Spleen (tissue), 11 donors: ENCODE measurements around the gene CDC42BPB. TPM values are rescaled to one million over a fixed set of nuclear protein-coding genes. Genes with fewer than 3 reads are reported as not detected.

ENCODE experiments used
- DNase-seq: peaks from one replicate; pipeline ENCODE4 v3.0.0-alpha.2; 2020
- H3K27ac ChIP-seq, 8 donors: fragments of 200-600 bp; sonication (generic) in 7 of 8; 1 replicate in 4 of 8; 2 replicates in 4 of 8; pipeline versions ENCODE4 v1.5.0 to v1.8.0; 2016 to 2021; ENCODE audit warnings: inconsistent platforms in 4 of 8, mild to moderate bottlenecking in 4 of 8, moderate library complexity in 1 of 8
- H3K27me3 ChIP-seq, 7 donors: fragments of 200-600 bp; sonication (generic) in 6 of 7; replicated peaks in 1 of 7; 1 replicate in 4 of 7; 2 replicates in 3 of 7; pipeline versions ENCODE4 v1.5.0 to v1.8.0; 2016 to 2021; ENCODE audit warnings: inconsistent platforms in 3 of 7, mild to moderate bottlenecking in 1 of 7
- H3K36me3 ChIP-seq, 6 donors: fragments of 200-600 bp; sonication (generic) in 5 of 6; 1 replicate in 4 of 6; 2 replicates in 2 of 6; pipeline versions ENCODE4 v1.5.0 to v1.8.0; 2016 to 2021; ENCODE audit warnings: inconsistent platforms in 2 of 6
- H3K4me1 ChIP-seq, 6 donors: fragments of 200-600 bp; sonication (generic) in 5 of 6; 1 replicate in 3 of 6; 2 replicates in 3 of 6; pipeline versions ENCODE4 v1.5.0 to v1.8.0; 2016 to 2021; ENCODE audit warnings: inconsistent platforms in 3 of 6
- H3K4me3 ChIP-seq, 8 donors: fragments of 200-600 bp; sonication (generic) in 7 of 8; 1 replicate in 4 of 8; 2 replicates in 4 of 8; pipeline versions ENCODE4 v1.5.0 to v1.8.0; 2016 to 2021; ENCODE audit warnings: inconsistent platforms in 4 of 8, mild to moderate bottlenecking in 4 of 8, moderate library complexity in 2 of 8
- H3K9me3 ChIP-seq, 8 donors: fragments of 200-600 bp; sonication (generic) in 7 of 8; 1 replicate in 4 of 8; 2 replicates in 4 of 8; pipeline versions ENCODE4 v1.5.0 to v1.8.0; 2016 to 2021; ENCODE audit warnings: inconsistent platforms in 4 of 8
- CTCF ChIP-seq, 11 experiments: fragments of 200-600 bp in 7 of 11; fragments of 450-650 bp in 4 of 11; sonication (generic) in 4 of 11; IDR thresholded peaks in 8 of 11; conservative IDR thresholded peaks in 3 of 11; 1 replicate in 7 of 11; 2 replicates in 4 of 11; pipeline versions ENCODE4 v1.4.0 to v1.8.0; 2016 to 2021; ENCODE audit warnings: antibody characterized with exemption in 11 of 11, inconsistent platforms in 4 of 11, mild to moderate bottlenecking in 1 of 11
- POLR2A ChIP-seq, 3 donors: fragments of 450-650 bp; IDR thresholded peaks; one replicate each; pipeline ENCODE4 v1.5.1; 2017; ENCODE audit warnings: antibody characterized with exemption in 3 of 3, mild to moderate bottlenecking in 1 of 3
- POLR2AphosphoS5 ChIP-seq, 3 donors: sonication (generic); formaldehyde crosslinking; IDR thresholded peaks; one replicate each; pipeline ENCODE4 v1.5.1; 2017; ENCODE audit warnings: antibody characterized with exemption in 3 of 3
- WGBS, 5 donors: extraction: QIAGEN DNeasy Blood & Tissue Kit in 3 of 5; methylation state at CpG; one replicate each; pipeline versions ENCODE4 v1.1.5 to v1.1.7; 2013 to 2018; 5-methylcytosine and 5-hydroxymethylcytosine counted together
- intact Hi-C: fragments of 100-400 bp; cut with DNase I; formaldehyde crosslinking; loops from one replicate; pipeline ENCODE4 v1.15.0; 2023; ENCODE audit warnings: low total_unique reads
- polyA plus RNA-seq, 3 donors: library from polyadenylated mRNA; stranded (reverse); fragments of 200-250 nt; gene quantifications; one replicate each; pipeline ENCODE4 v1.2.1, GENCODE V29; 2013
- total RNA-seq, 7 donors: library from RNA; depleted of rRNA in 3 of 7; stranded (reverse); fragments of >200 nt in 3 of 7; fragmentation: NEBNext Ultra II Directional in 4 of 7; extraction: Animal tissue kit (Norgen Biotek cat#: 25700) in 4 of 7; gene quantifications; one replicate each; pipeline versions ENCODE4 v1.1.0 to v1.2.1, GENCODE V29; 2016 to 2021
- donor health status: healthy with polysubstance abuse.
- donor health status: DM: no; HTN: no; CAD: no; lungs with moderate emphysema.
- donor health status: DM: no; HTN: no; CAD: no.
- donor health status: Bipolar disorder and iron deficiency.
- donor health status: healthy.
- donor health status: DM: no; HTN: no; CAD: no.
- donor health status: DM: yes; HTN: yes; CAD: no.

Gene CDC42BPB
- total and polyA plus RNA-seq, 10 donors: 6.4 to 94.5 (median 77.8) TPM

GRCh38 chr14:103064978-103065377, 7.6 kb upstream of the CDC42BPB start:
- intact Hi-C loops: no loop called here
- Histone ChIP-seq H3K4me3 (no peak overlapping the region), H3K27me3 (peaks cover 0 to 10% (median 0%) of the 10 kb centered on the region in 7 donors), H3K36me3 (no peaks in the 10 kb centered on the region), H3K27ac (no peak overlapping the region), H3K9me3 (no peaks in the 10 kb centered on the region), H3K4me1 (peaks cover 0 to 12% (median 0%) of the 10 kb centered on the region in 6 donors)
- TF ChIP-seq POLR2AphosphoS5 (IDR thresholded peaks at IDR 0.05): no peak
- no peak for TF ChIP-seq POLR2A (IDR thresholded peaks at IDR 0.05)
- no peak for TF ChIP-seq CTCF (IDR thresholded peaks at IDR 0.05 in 8 of 11, conservative IDR thresholded peaks at IDR 0.05 in 3 of 11)
- WGBS, 5 donors: 89 to 94% (median 92%) methylated on average over 12 of the region's 12 CpGs
- peak; percentile 23 for DNase-seq

GRCh38 chr14:103064436-103064835, 7.1 kb upstream of the CDC42BPB start:
- no peaks in the 10 kb centered on the region for H3K36me3 ChIP-seq
- intact Hi-C loops: no loop called here
- peaks cover 0 to 13% (median under 1%) of the 10 kb centered on the region in 6 donors for H3K4me1 ChIP-seq
- H3K27ac ChIP-seq: no peak overlapping the region
- H3K27me3 ChIP-seq: peaks cover 0 to 10% (median 0%) of the 10 kb centered on the region in 7 donors
- no peaks in the 10 kb centered on the region for H3K9me3 ChIP-seq
- TF ChIP-seq CTCF (IDR thresholded peaks at IDR 0.05 in 8 of 11, conservative IDR thresholded peaks at IDR 0.05 in 3 of 11) (no peak), POLR2A (IDR thresholded peaks at IDR 0.05) (no peak), POLR2AphosphoS5 (IDR thresholded peaks at IDR 0.05) (no peak)
- DNase-seq: no peak
- H3K4me3 ChIP-seq: no peak overlapping the region
- WGBS, 5 donors: 91 to 98% (median 92%) methylated on average over 4 of the region's 4 CpGs

- intact Hi-C loops: no loop called here
- DNase-seq: peak; percentile 13
- Histone ChIP-seq H3K4me3 (no peak overlapping the region), H3K27ac (no peak overlapping the region), H3K27me3 (peaks cover 0 to 26% (median 2%) of the 10 kb centered on the region in 7 donors), H3K9me3 (no peaks in the 10 kb centered on the region), H3K4me1 (peaks cover 10 to 29% (median 19%) of the 10 kb centered on the region in 6 donors), H3K36me3 (no peaks in the 10 kb centered on the region)
- TF ChIP-seq POLR2AphosphoS5 (IDR thresholded peaks at IDR 0.05) (no peak), POLR2A (IDR thresholded peaks at IDR 0.05) (no peak), CTCF (IDR thresholded peaks at IDR 0.05 in 8 of 11, conservative IDR thresholded peaks at IDR 0.05 in 3 of 11) (no peak)
- WGBS, 5 donors: 71 to 91% (median 78%) methylated on average over 6 of the region's 6 CpGs
Measured at GRCh38 chr14:103061482-103061976, 4.2 kb upstream of the CDC42BPB start.

GRCh38 chr14:103059556-103059955, 2.2 kb upstream of the CDC42BPB start:
- Histone ChIP-seq H3K27ac (no peak overlapping the region), H3K9me3 (no peaks in the 10 kb centered on the region), H3K36me3 (no peaks in the 10 kb centered on the region), H3K27me3 (peaks cover 0 to 35% (median 2%) of the 10 kb centered on the region in 7 donors), H3K4me1 (peaks cover 24 to 45% (median 37%) of the 10 kb centered on the region in 6 donors), H3K4me3 (no peak overlapping the region)
- TF ChIP-seq POLR2AphosphoS5 (IDR thresholded peaks at IDR 0.05) (no peak), POLR2A (IDR thresholded peaks at IDR 0.05) (no peak), CTCF (IDR thresholded peaks at IDR 0.05 in 8 of 11, conservative IDR thresholded peaks at IDR 0.05 in 3 of 11) (no peak)
- peak; percentile 41 for DNase-seq
- WGBS, 5 donors: 69 to 86% (median 82%) methylated on average over 5 of the region's 5 CpGs
- intact Hi-C loops: no loop called here
